Testis (tissue), 3 donors: ENCODE measurements around the gene RTF2. TPM values are rescaled to one million over a fixed set of nuclear protein-coding genes. Genes with fewer than 3 reads are reported as not detected.

ENCODE experiments used
- DNase-seq: peaks from one replicate; pipeline ENCODE4 v3.0.0-alpha.2; 2019
- H3K27ac ChIP-seq, 2 donors: fragments of 200-600 bp; sonication (generic); one replicate each; pipeline ENCODE4 v1.5.1; 2019
- H3K27me3 ChIP-seq: fragments of 200-600 bp; sonication (generic); one replicate; pipeline ENCODE4 v1.5.1; 2019
- H3K36me3 ChIP-seq: fragments of 200-600 bp; sonication (generic); one replicate; pipeline ENCODE4 v1.5.1; 2017; ENCODE audit warnings: low read depth; ENCODE audit errors: missing control alignments
- H3K4me1 ChIP-seq: fragments of 200-600 bp; sonication (generic); one replicate; pipeline ENCODE4 v1.5.1; 2019
- H3K4me3 ChIP-seq, 2 donors: fragments of 200-600 bp; sonication (generic); one replicate each; pipeline ENCODE4 v1.5.1; 2017 to 2019
- H3K9me3 ChIP-seq: fragments of 200-600 bp; sonication (generic); one replicate; pipeline ENCODE4 v1.5.1; 2017
- CTCF ChIP-seq, 3 experiments: fragments of 450-650 bp in 2 of 3; fragments of 200-600 bp in 1 of 3; sonication (generic) in 1 of 3; IDR thresholded peaks; one replicate each; pipeline ENCODE4 v1.5.1; 2016 to 2019; ENCODE audit warnings: antibody characterized with exemption in 3 of 3, mild to moderate bottlenecking in 2 of 3, moderate library complexity in 1 of 3
- POLR2A ChIP-seq: fragments of 450-650 bp; IDR thresholded peaks from one replicate; pipeline ENCODE4 v1.6.1; 2017; ENCODE audit warnings: antibody characterized with exemption, mild to moderate bottlenecking, moderate library complexity
- WGBS, 2 donors: methylation state at CpG; one replicate each; pipeline ENCODE4 v1.1.5; 2018; 5-methylcytosine and 5-hydroxymethylcytosine counted together
- intact Hi-C: fragments of 100-400 bp; cut with DNase I; formaldehyde crosslinking; loops from one replicate; pipeline ENCODE4 v1.15.1; 2023; ENCODE audit warnings: low total_unique reads
- polyA plus RNA-seq: library from polyadenylated mRNA; stranded (reverse); fragments of 350-450 nt; fragmentation: Illumina TruSeq; extraction: RNeasy Lipid Tissue Mini Kit (QIAGEN cat#74804); gene quantifications from one replicate; pipeline ENCODE4 v1.2.3, GENCODE V29; 2014; ENCODE audit warnings: low read depth, low replicate concordance; ENCODE audit not compliant: insufficient read depth
- total RNA-seq, 2 donors: library from RNA; depleted of rRNA; stranded (reverse); fragments of >200 nt; gene quantifications; one replicate each; pipeline ENCODE4 v1.2.3, GENCODE V29; 2016

The RTF2 gene
- total and polyA plus RNA-seq, 3 donors from 2014 or later: 76.4 to 144 (median 80.4) TPM

GRCh38 chr20:56422824-56423189 is 45.6 kb upstream of the RTF2 start:
- no peak overlapping the region for H3K27ac ChIP-seq
- TF ChIP-seq POLR2A (no peak), CTCF (IDR thresholded peaks at IDR 0.05) (no peak)
- no peak for DNase-seq
- intact Hi-C loops: no loop called here
- H3K4me3 ChIP-seq: no peak overlapping the region
- no peaks in the 10 kb centered on the region for H3K9me3 ChIP-seq
- H3K36me3 ChIP-seq: no peaks in the 10 kb centered on the region
- no peaks in the 10 kb centered on the region for H3K27me3 ChIP-seq
- peaks cover 8% of the 10 kb centered on the region for H3K4me1 ChIP-seq
- 30 to 46% methylated on average over 4 of the region's 4 CpGs for whole genome bisulfite sequencing, 2 donors

GRCh38 chr20:56423211-56423610 is 45.2 kb upstream of the RTF2 start:
- peaks cover 8% of the 10 kb centered on the region for H3K4me1 ChIP-seq
- no peak for DNase-seq
- H3K36me3 ChIP-seq: no peaks in the 10 kb centered on the region
- WGBS, 2 donors: 88 to 100% methylated on average over 1 of the region's 1 CpG
- no peak for TF ChIP-seq CTCF (IDR thresholded peaks at IDR 0.05)
- TF ChIP-seq POLR2A: no peak
- intact Hi-C loops: no loop called here
- H3K4me3 ChIP-seq: no peak overlapping the region
- no peak overlapping the region for H3K27ac ChIP-seq
- no peaks in the 10 kb centered on the region for H3K9me3 ChIP-seq
- no peaks in the 10 kb centered on the region for H3K27me3 ChIP-seq

- intact Hi-C loops: no loop called here
- no peak overlapping the region for H3K4me3 ChIP-seq
- no peaks in the 10 kb centered on the region for H3K9me3 ChIP-seq
- H3K27ac ChIP-seq: no peak overlapping the region
- H3K27me3 ChIP-seq: no peaks in the 10 kb centered on the region
- DNase-seq: no peak
- H3K36me3 ChIP-seq: no peaks in the 10 kb centered on the region
- WGBS, 2 donors: 54 to 66% methylated on average over 1 of the region's 1 CpG
- no peak for TF ChIP-seq POLR2A
- TF ChIP-seq CTCF (IDR thresholded peaks at IDR 0.05): no peak
- H3K4me1 ChIP-seq: peaks cover 8% of the 10 kb centered on the region
Observed at GRCh38 chr20:56423886-56424285, 44.5 kb upstream of the RTF2 start.

GRCh38 chr20:56424931-56425330 is 43.5 kb upstream of the RTF2 start:
- H3K4me1 ChIP-seq: peaks cover 8% of the 10 kb centered on the region
- H3K27me3 ChIP-seq: no peaks in the 10 kb centered on the region
- TF ChIP-seq CTCF (IDR thresholded peaks at IDR 0.05) (no peak), POLR2A (no peak)
- no peak overlapping the region for H3K4me3 ChIP-seq
- no peak for DNase-seq
- H3K27ac ChIP-seq: no peak overlapping the region
- H3K9me3 ChIP-seq: no peaks in the 10 kb centered on the region
- H3K36me3 ChIP-seq: no peaks in the 10 kb centered on the region
- intact Hi-C loops: no loop called here
- WGBS, 2 donors: 70 to 82% methylated on average over 1 of the region's 1 CpG

- DNase-seq: no peak
- WGBS, 2 donors: 89% methylated on average over 9 of the region's 9 CpGs
Observed at GRCh38 chr20:56426026-56426425, 42.4 kb upstream of the RTF2 start.

More at GRCh38 chr20:56426026-56426425, 42.4 kb upstream of the RTF2 start:
- H3K9me3 ChIP-seq: no peaks in the 10 kb centered on the region
- peaks cover 8% of the 10 kb centered on the region for H3K4me1 ChIP-seq
- H3K4me3 ChIP-seq: no peak overlapping the region
- intact Hi-C loops: no loop called here
- H3K27ac ChIP-seq: no peak overlapping the region
- no peaks in the 10 kb centered on the region for H3K36me3 ChIP-seq
- TF ChIP-seq CTCF (IDR thresholded peaks at IDR 0.05): no peak
- TF ChIP-seq POLR2A: no peak
- H3K27me3 ChIP-seq: no peaks in the 10 kb centered on the region
